Measurements from ENCODE around the gene WDR20.

DNA sequence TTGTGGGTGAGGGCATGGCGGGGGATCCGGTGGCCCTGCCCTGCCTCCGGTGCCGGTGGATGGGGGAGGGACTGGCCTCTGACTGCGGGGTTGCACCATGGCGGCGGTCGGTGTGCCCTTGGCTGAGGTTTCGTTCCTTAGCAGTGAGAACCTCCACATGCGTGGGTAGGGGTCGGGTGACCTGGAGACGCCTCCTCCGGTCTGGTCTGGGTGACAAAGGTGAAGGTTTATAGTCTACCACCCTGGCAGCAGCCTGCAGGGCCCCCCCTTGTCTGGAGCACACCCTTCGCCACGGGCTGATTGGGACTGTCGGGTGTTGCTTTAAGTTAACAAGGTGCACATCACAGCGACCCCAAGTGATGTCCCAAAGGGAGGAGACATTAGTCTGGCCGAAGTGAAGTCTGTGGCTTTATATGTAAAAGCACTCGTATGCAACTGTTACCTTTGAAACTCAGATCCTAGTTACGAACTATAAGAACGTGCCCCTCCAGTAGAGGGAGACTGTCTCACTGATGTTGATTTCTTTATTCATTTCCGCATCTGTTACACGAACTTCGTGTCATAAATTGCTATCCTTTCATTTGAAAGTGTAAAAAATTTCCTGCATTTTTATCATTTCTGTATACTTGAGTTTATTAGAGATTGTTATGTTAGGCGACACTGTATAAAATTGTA is 74.4 kb downstream of the WDR20 start:
- TF ChIP-seq POLR2A (IDR thresholded peaks at IDR 0.05), result no peak
- TF ChIP-seq, protein P1, sequence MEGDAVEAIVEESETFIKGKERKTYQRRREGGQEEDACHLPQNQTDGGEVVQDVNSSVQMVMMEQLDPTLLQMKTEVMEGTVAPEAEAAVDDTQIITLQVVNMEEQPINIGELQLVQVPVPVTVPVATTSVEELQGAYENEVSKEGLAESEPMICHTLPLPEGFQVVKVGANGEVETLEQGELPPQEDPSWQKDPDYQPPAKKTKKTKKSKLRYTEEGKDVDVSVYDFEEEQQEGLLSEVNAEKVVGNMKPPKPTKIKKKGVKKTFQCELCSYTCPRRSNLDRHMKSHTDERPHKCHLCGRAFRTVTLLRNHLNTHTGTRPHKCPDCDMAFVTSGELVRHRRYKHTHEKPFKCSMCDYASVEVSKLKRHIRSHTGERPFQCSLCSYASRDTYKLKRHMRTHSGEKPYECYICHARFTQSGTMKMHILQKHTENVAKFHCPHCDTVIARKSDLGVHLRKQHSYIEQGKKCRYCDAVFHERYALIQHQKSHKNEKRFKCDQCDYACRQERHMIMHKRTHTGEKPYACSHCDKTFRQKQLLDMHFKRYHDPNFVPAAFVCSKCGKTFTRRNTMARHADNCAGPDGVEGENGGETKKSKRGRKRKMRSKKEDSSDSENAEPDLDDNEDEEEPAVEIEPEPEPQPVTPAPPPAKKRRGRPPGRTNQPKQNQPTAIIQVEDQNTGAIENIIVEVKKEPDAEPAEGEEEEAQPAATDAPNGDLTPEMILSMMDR (IDR thresholded peaks at IDR 0.05), result no peak

Data from breast epithelium (tissue), 3 donors.